AG04450 (cell line): Measurements from ENCODE around the gene LLCFC1. TPM values are rescaled to one million over a fixed set of nuclear protein-coding genes. Genes with fewer than 3 reads are reported as not detected.

Source experiments
- CTCF ChIA-PET: fragments of 300-600, 350-600 bp; formaldehyde crosslinking; extraction: SDS; loops from one replicate; lab custom pipeline; 2022; ENCODE audit warnings: antibody characterized with exemption, inconsistent platforms; lab: Charles Lee
- POLR2A ChIA-PET: fragments of 350-600 bp; formaldehyde crosslinking; extraction: SDS; loops from one replicate; lab custom pipeline; 2021; ENCODE audit warnings: antibody characterized with exemption, inconsistent platforms; lab: Yijun Ruan, JAX
- DNase-seq: peaks from one replicate; pipeline ENCODE4 v3.0.0-alpha.2; 2011; ENCODE audit warnings: low read depth, low spot score
- H3K27ac ChIP-seq: one replicate; pipeline ENCODE4 v1.5.1; 2012; ENCODE audit warnings: low read depth, low read length, control low read depth
- H3K27me3 ChIP-seq: one replicate; pipeline ENCODE4 v1.6.0; 2012; ENCODE audit warnings: low read length; ENCODE audit not compliant: control insufficient read depth, insufficient read depth
- H3K4me3 ChIP-seq: 2 replicates; pipeline ENCODE4 v1.5.1; 2011; ENCODE audit warnings: mild to moderate bottlenecking, low read depth, low read length, control low read depth
- H3K9me3 ChIP-seq: 2 replicates; pipeline ENCODE4 v1.5.1; 2012; ENCODE audit warnings: low read length; ENCODE audit not compliant: control insufficient read depth, insufficient read depth
- CTCF ChIP-seq: IDR thresholded peaks from 2 replicates; pipeline ENCODE4 v1.5.1; 2011; ENCODE audit warnings: low read depth, low read length, control low read depth, inconsistent platforms
- polyA plus RNA-seq: library from polyadenylated mRNA; depleted of rRNA; stranded (reverse); fragments of >200 nt; gene quantifications from 2 replicates; pipeline ENCODE4 v1.2.3, GENCODE V29; 2011

LLCFC1 gene
- polyA plus RNA-seq, 1 experiment: not detected

GRCh38 chr7:142897691-142898090, 41.6 kb upstream of the LLCFC1 start:
- no peak for DNase-seq
- TF ChIP-seq CTCF: no peak
- H3K4me3 ChIP-seq: no peak overlapping the region
- H3K27ac ChIP-seq: no peak overlapping the region
- H3K9me3 ChIP-seq: peaks cover 3% of the 10 kb centered on the region; the same call in 1 of the 2 replicates
- POLR2A ChIA-PET: no interaction called here
- CTCF ChIA-PET: interaction anchor here (0.7 kb wide), 1 partner anchor 415 kb away, joined by 4 read pairs; no protein-coding TSS in a partner anchor
- H3K27me3 ChIP-seq: no peaks in the 10 kb centered on the region

- no peak for DNase-seq
- Histone ChIP-seq H3K27me3 (no peaks in the 10 kb centered on the region), H3K4me3 (no peak overlapping the region), H3K9me3 (peaks cover 3% of the 10 kb centered on the region; the same call in 1 of the 2 replicates), H3K27ac (no peak overlapping the region)
- POLR2A ChIA-PET: no interaction called here
- CTCF ChIA-PET: interaction anchor here (0.7 kb wide), 1 partner anchor 416 kb away, joined by 4 read pairs; no protein-coding TSS in a partner anchor
- no peak for TF ChIP-seq CTCF
Observed at GRCh38 chr7:142898377-142899170, 40.7 kb upstream of the LLCFC1 start.

GRCh38 chr7:142899661-142900060, 39.6 kb upstream of the LLCFC1 start:
- ChIA-PET POLR2A (no interaction called here), CTCF (no interaction called here)

GRCh38 chr7:142901426-142902259, 37.6 kb upstream of the LLCFC1 start:
- H3K27ac ChIP-seq: no peak overlapping the region
- TF ChIP-seq CTCF: no peak
- H3K27me3 ChIP-seq: no peaks in the 10 kb centered on the region
- POLR2A ChIA-PET: no interaction called here
- no peak overlapping the region for H3K4me3 ChIP-seq
- CTCF ChIA-PET: no interaction called here
- peaks cover 7% of the 10 kb centered on the region; the same call in 1 of the 2 replicates for H3K9me3 ChIP-seq
- DNase-seq: no peak

More at GRCh38 chr7:142899661-142900060, 39.6 kb upstream of the LLCFC1 start:
- Histone ChIP-seq H3K4me3 (no peak overlapping the region), H3K27me3 (no peaks in the 10 kb centered on the region), H3K9me3 (peaks cover 7% of the 10 kb centered on the region; the same call in 1 of the 2 replicates), H3K27ac (no peak overlapping the region)
- DNase-seq: no peak
- no peak for TF ChIP-seq CTCF
